Heart right ventricle (tissue), 16 donors: ENCODE measurements around the gene DSCAM. TPM values are rescaled to one million over a fixed set of nuclear protein-coding genes. Genes with fewer than 3 reads are reported as not detected.

Experiments
- ATAC-seq, 8 donors: fragments of 200-7000 bp; cut with Tn5 transposase; one replicate each; pipeline ENCODE4 v1.9.1; 2020; ENCODE audit warnings: mild to moderate bottlenecking in 8 of 8, moderate library complexity in 8 of 8, moderate number of reproducible peaks in 1 of 8
- DNase-seq, 2 donors: peaks; one replicate each; pipeline ENCODE4 v3.0.0-alpha.2; 2020
- H3K27ac ChIP-seq, 10 donors: fragments of 200-600 bp; sonication (generic) in 2 of 10; one replicate each; pipeline versions ENCODE4 v1.5.0 to v1.8.0; 2020 to 2022; ENCODE audit warnings: mild to moderate bottlenecking in 3 of 10
- H3K27me3 ChIP-seq, 7 donors: fragments of 200-600 bp; one replicate each; pipeline ENCODE4 v1.8.0; 2021 to 2022; ENCODE audit warnings: mild to moderate bottlenecking in 2 of 7
- H3K36me3 ChIP-seq, 9 donors: fragments of 200-600 bp; sonication (generic) in 1 of 9; one replicate each; pipeline versions ENCODE4 v1.5.0 to v1.8.0; 2020 to 2022; ENCODE audit warnings: mild to moderate bottlenecking in 2 of 9
- H3K4me1 ChIP-seq, 9 donors: fragments of 200-600 bp; sonication (generic) in 1 of 9; one replicate each; pipeline versions ENCODE4 v1.5.0 to v1.8.0; 2020 to 2022; ENCODE audit warnings: mild to moderate bottlenecking in 4 of 9
- H3K4me3 ChIP-seq, 10 donors: fragments of 200-600 bp; sonication (generic) in 2 of 10; one replicate each; pipeline versions ENCODE4 v1.5.0 to v1.8.0; 2020 to 2022; ENCODE audit warnings: mild to moderate bottlenecking in 7 of 10, moderate library complexity in 2 of 10
- H3K9me3 ChIP-seq, 11 donors: fragments of 200-600 bp in 10 of 11; sonication (generic) in 2 of 11; one replicate each; pipeline versions ENCODE4 v1.5.0 to v1.8.0; 2013 to 2022; ENCODE audit warnings: mild to moderate bottlenecking in 2 of 11, control low read depth in 1 of 11, moderate library complexity in 1 of 11
- WGBS, 2 donors: extraction: QIAGEN DNeasy Blood & Tissue Kit; methylation state at CpG; one replicate each; pipeline ENCODE4 v1.1.7; 2013; ENCODE audit warnings: inconsistent platforms in 1 of 2; 5-methylcytosine and 5-hydroxymethylcytosine counted together
- intact Hi-C, 10 donors: fragments of 100-400 bp; cut with DNase I; formaldehyde crosslinking; loops; one replicate each; pipeline versions ENCODE4 v1.11.1 to v1.14.2; 2022
- polyA plus RNA-seq, 2 donors: library from polyadenylated mRNA; stranded (reverse); fragments of 200-250 nt; gene quantifications; one replicate each; pipeline ENCODE4 v1.2.3, GENCODE V29; 2013
- total RNA-seq, 10 donors: library from RNA; stranded (reverse); fragmentation: NEBNext Ultra II Directional in 3 of 10; extraction: Animal tissue kit (Norgen Biotek cat#: 25700) in 3 of 10; gene quantifications; one replicate each; pipeline versions ENCODE4 v1.2.1 to v1.2.4, GENCODE V29; 2021 to 2023
- TF ChIP-seq, protein P1 (sequence below), 9 donors: fragments of 200-600 bp; sonication (generic) in 2 of 9; IDR thresholded peaks; one replicate each; pipeline versions ENCODE4 v1.5.0 to v1.8.0; 2021 to 2022; ENCODE audit warnings: antibody characterized with exemption in 9 of 9, mild to moderate bottlenecking in 5 of 9, moderate library complexity in 1 of 9
- donor health status: Arrhythmogenic right ventricular cardiomyopathy.
- donor health status: ischemic (EF 13 %, LVEDD 7.1; RV severe dilation, severe dysfunction).
- donor health status: healthy with polysubstance abuse.
- donor health status: DM: no; HTN: yes; CAD: no.
- donor health status: DM: no; HTN: no; CAD: no.
- donor health status: ischemic (EF 25% LVEDD 6.9; RV normal size, moderate dysfunction).
- donor health status: ischemic (EF 25% LVEDD 5.7; RV mildly dilated, moderate dysfunction).
- donor health status: healthy.
- donor health status: DM: yes; HTN: yes; CAD: no.
- donor health status: Ischemic cardiomyopathy.
- donor health status: ischemic (EF 35%, LVEDD 5.7; RV mildly dilated, moderate dysfunction).
- donor health status: nonischemic (EF 11% LVEDD 7.7; RV severe dilation, severe dysfunction).
- donor health status: DM: yes; HTN: yes; CAD: no.
- donor health status: PGD.
- donor health status: ischemic (EF 29% LVEDD 5.4; RV normal size, mild dysfunction).
- donor health status: nonischemic (EF 23%, LVEDD 6.1; RV moderate dilation, normal function).

The DSCAM gene
- total and polyA plus RNA-seq, 12 donors: 0.03 to 0.04 TPM; not detected in 10

- ATAC-seq: no peak
- no peaks in the 10 kb centered on the region for H3K27me3 ChIP-seq
- TF ChIP-seq, protein P1, sequence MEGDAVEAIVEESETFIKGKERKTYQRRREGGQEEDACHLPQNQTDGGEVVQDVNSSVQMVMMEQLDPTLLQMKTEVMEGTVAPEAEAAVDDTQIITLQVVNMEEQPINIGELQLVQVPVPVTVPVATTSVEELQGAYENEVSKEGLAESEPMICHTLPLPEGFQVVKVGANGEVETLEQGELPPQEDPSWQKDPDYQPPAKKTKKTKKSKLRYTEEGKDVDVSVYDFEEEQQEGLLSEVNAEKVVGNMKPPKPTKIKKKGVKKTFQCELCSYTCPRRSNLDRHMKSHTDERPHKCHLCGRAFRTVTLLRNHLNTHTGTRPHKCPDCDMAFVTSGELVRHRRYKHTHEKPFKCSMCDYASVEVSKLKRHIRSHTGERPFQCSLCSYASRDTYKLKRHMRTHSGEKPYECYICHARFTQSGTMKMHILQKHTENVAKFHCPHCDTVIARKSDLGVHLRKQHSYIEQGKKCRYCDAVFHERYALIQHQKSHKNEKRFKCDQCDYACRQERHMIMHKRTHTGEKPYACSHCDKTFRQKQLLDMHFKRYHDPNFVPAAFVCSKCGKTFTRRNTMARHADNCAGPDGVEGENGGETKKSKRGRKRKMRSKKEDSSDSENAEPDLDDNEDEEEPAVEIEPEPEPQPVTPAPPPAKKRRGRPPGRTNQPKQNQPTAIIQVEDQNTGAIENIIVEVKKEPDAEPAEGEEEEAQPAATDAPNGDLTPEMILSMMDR (IDR thresholded peaks at IDR 0.05): no peak
- 44 to 69% methylated on average over 3 of the region's 3 CpGs for WGBS, 2 donors
- H3K9me3 ChIP-seq: peaks cover 0 to 5% (median 0%) of the 10 kb centered on the region in 11 donors
- no peak overlapping the region for H3K4me3 ChIP-seq
- intact Hi-C loops: no loop called here
- H3K36me3 ChIP-seq: no peaks in the 10 kb centered on the region
- no peak overlapping the region for H3K27ac ChIP-seq
- DNase-seq: no peak
- no peaks in the 10 kb centered on the region for H3K4me1 ChIP-seq
Measured at GRCh38 chr21:40016234-40016633, 830.7 kb downstream of the DSCAM start.

DNA sequence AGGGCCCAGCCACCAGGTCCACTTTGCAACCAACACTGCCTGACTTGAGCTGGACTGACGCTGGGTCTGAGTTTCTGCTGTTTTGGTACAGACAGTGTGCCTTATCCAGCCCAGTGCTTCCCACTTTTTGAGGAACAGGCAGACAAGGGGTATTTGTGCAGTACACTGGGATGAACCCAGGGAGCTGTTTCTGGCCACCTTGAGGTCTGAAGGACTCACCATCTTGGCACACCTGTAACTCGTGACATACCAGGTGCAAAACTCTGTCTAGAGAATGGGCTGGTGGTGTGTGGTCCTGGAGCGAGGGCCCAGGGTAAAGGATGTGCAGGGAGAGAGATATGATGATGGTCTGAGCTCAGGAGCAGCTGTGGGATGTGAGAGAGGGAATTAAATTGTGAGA is 831.1 kb downstream of the DSCAM start:
- H3K27me3 ChIP-seq: no peaks in the 10 kb centered on the region
- intact Hi-C loops: no loop called here
- H3K27ac ChIP-seq: no peak overlapping the region
- no peaks in the 10 kb centered on the region for H3K4me1 ChIP-seq
- TF ChIP-seq, protein P1 (IDR thresholded peaks at IDR 0.05): no peak
- no peak overlapping the region for H3K4me3 ChIP-seq
- ATAC-seq (no peak), DNase-seq (no peak)
- H3K9me3 ChIP-seq: peaks cover 0 to 5% (median 0%) of the 10 kb centered on the region in 11 donors
- WGBS, 2 donors: 72 to 77% methylated on average over 3 of the region's 3 CpGs
- H3K36me3 ChIP-seq: no peaks in the 10 kb centered on the region

DNA sequence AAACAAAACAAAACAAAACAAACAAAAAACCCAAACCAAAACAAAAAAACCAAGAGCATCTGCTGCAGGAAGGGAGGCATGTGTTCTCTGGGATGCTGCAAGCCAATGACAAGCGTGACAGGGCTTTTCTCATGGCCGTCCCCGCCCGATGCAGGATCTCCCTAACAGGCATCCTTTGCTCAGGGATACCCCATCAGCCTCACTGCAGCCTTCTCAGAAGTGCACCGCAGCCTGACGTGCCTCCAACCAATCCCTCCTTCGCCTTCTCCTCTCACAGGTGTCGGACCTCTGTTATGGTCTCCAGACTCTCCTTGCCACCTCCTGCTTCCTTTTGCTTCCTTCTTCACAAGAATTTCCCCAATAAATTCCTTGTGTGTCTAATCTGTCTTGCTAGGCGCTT is 832.6 kb downstream of the DSCAM start:
- DNase-seq (no peak), ATAC-seq (no peak)
- 87 to 91% methylated on average over 9 of the region's 9 CpGs for WGBS, 2 donors
- peaks cover 0 to 5% (median 0%) of the 10 kb centered on the region in 11 donors for H3K9me3 ChIP-seq
- H3K4me3 ChIP-seq: no peak overlapping the region
- no peaks in the 10 kb centered on the region for H3K4me1 ChIP-seq
- no peaks in the 10 kb centered on the region for H3K27me3 ChIP-seq
- no peaks in the 10 kb centered on the region for H3K36me3 ChIP-seq
- intact Hi-C loops: no loop called here
- no peak overlapping the region for H3K27ac ChIP-seq
- TF ChIP-seq, protein P1 (IDR thresholded peaks at IDR 0.05): no peak

DNA sequence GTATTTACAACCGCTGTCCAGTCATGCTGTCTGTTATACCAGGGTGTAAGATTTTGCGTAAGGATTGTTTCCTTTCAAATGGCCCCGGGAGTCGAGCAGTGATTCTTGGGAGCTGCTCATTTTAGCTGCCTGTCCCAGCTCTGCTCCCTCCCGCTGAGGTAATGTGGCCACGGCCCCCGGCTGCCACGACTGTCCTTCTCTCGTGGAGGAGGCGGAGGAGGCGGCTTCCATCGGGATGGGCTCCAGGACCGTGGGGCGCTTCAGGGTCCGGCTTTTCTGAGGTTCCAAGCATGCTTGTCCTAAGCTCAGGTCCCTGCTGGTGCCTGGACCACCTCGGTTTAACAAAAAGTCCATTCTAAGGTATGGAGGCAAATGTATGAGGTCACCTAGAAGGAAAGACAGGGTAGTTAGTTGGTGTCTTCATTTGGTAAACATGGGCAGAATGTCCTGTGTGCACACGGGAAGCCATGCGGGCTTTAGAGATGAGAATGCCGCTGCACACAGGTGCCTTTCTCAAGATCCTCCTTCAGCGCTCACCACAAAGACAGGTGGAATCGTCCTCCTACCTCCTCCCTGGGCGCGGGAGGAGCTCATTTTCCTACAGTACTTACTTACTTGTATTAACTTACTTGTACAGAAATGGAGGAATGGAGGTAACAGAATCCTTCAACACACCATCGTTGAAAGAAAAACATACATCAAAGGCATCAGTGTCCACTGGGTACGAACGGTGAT is 833.8 kb downstream of the DSCAM start:
- TF ChIP-seq, protein P1 (IDR thresholded peaks at IDR 0.05): no peak
- intact Hi-C loops: no loop called here
- H3K36me3 ChIP-seq: no peaks in the 10 kb centered on the region
- no peaks in the 10 kb centered on the region for H3K27me3 ChIP-seq
- H3K9me3 ChIP-seq: peaks cover 0 to 5% (median 0%) of the 10 kb centered on the region in 11 donors
- H3K27ac ChIP-seq: no peak overlapping the region
- no peak for DNase-seq
- no peak for ATAC-seq
- no peaks in the 10 kb centered on the region for H3K4me1 ChIP-seq
- WGBS, 2 donors: 88 to 92% methylated on average over 26 of the region's 26 CpGs
- H3K4me3 ChIP-seq: no peak overlapping the region
